SK-N-SH treated with all-trans-retinoic acid at 6 μM for 48 hours (cell line): ENCODE results near the gene CFAP90.

Experiments
- ARNTL ChIP-seq: fragments of 450-650 bp; formaldehyde crosslinking; IDR thresholded peaks from 2 replicates; pipeline ENCODE4 v1.5.0; 2020; ENCODE audit warnings: low read depth, mild to moderate bottlenecking, moderate library complexity, borderline replicate concordance
- ESRRG ChIP-seq: fragments of 250-450 bp; sonication (Bioruptor Pico); IDR thresholded peaks from 2 replicates; pipeline ENCODE4 v1.6.1; 2021; ENCODE audit warnings: mild to moderate bottlenecking
- GLIS3 ChIP-seq: fragments of 250-450 bp; sonication (Bioruptor Pico); IDR thresholded peaks from 2 replicates; pipeline ENCODE4 v1.5.0; 2020; ENCODE audit warnings: mild to moderate bottlenecking, moderate library complexity
- PPARA ChIP-seq: fragments of 250-450 bp; sonication (Bioruptor Pico); IDR thresholded peaks from 2 replicates; pipeline ENCODE4 v1.5.0; 2020; ENCODE audit warnings: mild to moderate bottlenecking, borderline replicate concordance
- ZC3H10 ChIP-seq: fragments of 250-450 bp; sonication (Bioruptor Pico); IDR thresholded peaks from 2 replicates; pipeline ENCODE4 v1.5.1; 2021; ENCODE audit warnings: mild to moderate bottlenecking, moderate library complexity
- ZFP3 ChIP-seq: fragments of 250-450 bp; sonication (Bioruptor Pico); IDR thresholded peaks from 2 replicates; pipeline ENCODE4 v1.5.0; 2020; ENCODE audit warnings: mild to moderate bottlenecking, moderate library complexity
- ZNF565 ChIP-seq: fragments of 450-650 bp; formaldehyde crosslinking; conservative IDR thresholded peaks from 2 replicates; pipeline ENCODE4 v1.5.0; 2020; ENCODE audit warnings: low read depth, mild to moderate bottlenecking, moderate library complexity
- TF ChIP-seq, protein P1 (sequence below): fragments of 250-450 bp; sonication (Bioruptor Pico); IDR thresholded peaks from 2 replicates; pipeline ENCODE4 v1.5.0; 2020; ENCODE audit warnings: mild to moderate bottlenecking, moderate library complexity
- TF ChIP-seq, protein P2 (sequence below): fragments of 250-450 bp; sonication (Bioruptor Pico); IDR thresholded peaks from 2 replicates; pipeline ENCODE4 v1.8.0; 2020; ENCODE audit warnings: mild to moderate bottlenecking, moderate library complexity, borderline replicate concordance
- TF ChIP-seq, protein P3 (sequence below): fragments of 250-450 bp; sonication (Bioruptor Pico); IDR thresholded peaks from 2 replicates; pipeline ENCODE4 v1.5.1; 2020; ENCODE audit warnings: low read depth, mild to moderate bottlenecking, moderate library complexity
- TF ChIP-seq, protein P4 (sequence below): fragments of 250-450 bp; sonication (Bioruptor Pico); IDR thresholded peaks from 2 replicates; pipeline ENCODE4 v1.8.0; 2021; ENCODE audit warnings: low read depth, mild to moderate bottlenecking, moderate library complexity, borderline replicate concordance

DNA sequence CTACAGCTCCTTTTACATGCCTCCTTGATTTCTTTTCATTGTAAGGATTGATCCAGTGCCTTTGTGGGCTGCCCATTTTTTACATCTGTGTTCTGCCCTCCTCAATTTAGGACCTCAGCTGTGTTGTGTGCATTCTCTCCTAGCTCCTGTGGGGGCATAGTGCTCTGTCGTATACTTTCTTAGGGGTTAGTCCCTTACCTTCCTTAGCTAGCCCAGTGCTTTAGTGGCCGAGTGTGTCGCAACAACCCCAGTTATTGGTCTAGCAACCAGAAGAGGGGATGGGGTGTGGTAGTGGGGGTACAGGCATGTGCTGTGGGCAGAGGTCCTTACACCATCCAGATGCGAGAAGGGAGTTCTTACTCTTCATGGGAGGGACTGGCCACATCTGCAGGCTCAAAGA lies 30.2 kb upstream of the CFAP90 start:
- TF ChIP-seq, protein P1, sequence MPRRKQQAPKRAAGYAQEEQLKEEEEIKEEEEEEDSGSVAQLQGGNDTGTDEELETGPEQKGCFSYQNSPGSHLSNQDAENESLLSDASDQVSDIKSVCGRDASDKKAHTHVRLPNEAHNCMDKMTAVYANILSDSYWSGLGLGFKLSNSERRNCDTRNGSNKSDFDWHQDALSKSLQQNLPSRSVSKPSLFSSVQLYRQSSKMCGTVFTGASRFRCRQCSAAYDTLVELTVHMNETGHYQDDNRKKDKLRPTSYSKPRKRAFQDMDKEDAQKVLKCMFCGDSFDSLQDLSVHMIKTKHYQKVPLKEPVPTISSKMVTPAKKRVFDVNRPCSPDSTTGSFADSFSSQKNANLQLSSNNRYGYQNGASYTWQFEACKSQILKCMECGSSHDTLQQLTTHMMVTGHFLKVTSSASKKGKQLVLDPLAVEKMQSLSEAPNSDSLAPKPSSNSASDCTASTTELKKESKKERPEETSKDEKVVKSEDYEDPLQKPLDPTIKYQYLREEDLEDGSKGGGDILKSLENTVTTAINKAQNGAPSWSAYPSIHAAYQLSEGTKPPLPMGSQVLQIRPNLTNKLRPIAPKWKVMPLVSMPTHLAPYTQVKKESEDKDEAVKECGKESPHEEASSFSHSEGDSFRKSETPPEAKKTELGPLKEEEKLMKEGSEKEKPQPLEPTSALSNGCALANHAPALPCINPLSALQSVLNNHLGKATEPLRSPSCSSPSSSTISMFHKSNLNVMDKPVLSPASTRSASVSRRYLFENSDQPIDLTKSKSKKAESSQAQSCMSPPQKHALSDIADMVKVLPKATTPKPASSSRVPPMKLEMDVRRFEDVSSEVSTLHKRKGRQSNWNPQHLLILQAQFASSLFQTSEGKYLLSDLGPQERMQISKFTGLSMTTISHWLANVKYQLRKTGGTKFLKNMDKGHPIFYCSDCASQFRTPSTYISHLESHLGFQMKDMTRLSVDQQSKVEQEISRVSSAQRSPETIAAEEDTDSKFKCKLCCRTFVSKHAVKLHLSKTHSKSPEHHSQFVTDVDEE (CRISPR knock-in tag) = no peak
- TF ChIP-seq ZNF565 (CRISPR knock-in tag) = no peak
- TF ChIP-seq, protein P2, sequence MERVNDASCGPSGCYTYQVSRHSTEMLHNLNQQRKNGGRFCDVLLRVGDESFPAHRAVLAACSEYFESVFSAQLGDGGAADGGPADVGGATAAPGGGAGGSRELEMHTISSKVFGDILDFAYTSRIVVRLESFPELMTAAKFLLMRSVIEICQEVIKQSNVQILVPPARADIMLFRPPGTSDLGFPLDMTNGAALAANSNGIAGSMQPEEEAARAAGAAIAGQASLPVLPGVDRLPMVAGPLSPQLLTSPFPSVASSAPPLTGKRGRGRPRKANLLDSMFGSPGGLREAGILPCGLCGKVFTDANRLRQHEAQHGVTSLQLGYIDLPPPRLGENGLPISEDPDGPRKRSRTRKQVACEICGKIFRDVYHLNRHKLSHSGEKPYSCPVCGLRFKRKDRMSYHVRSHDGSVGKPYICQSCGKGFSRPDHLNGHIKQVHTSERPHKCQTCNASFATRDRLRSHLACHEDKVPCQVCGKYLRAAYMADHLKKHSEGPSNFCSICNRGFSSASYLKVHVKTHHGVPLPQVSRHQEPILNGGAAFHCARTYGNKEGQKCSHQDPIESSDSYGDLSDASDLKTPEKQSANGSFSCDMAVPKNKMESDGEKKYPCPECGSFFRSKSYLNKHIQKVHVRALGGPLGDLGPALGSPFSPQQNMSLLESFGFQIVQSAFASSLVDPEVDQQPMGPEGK (CRISPR knock-in tag) = no peak
- no peak for TF ChIP-seq ARNTL (CRISPR knock-in tag)
- TF ChIP-seq GLIS3 (CRISPR knock-in tag) = no peak
- TF ChIP-seq, protein P3, sequence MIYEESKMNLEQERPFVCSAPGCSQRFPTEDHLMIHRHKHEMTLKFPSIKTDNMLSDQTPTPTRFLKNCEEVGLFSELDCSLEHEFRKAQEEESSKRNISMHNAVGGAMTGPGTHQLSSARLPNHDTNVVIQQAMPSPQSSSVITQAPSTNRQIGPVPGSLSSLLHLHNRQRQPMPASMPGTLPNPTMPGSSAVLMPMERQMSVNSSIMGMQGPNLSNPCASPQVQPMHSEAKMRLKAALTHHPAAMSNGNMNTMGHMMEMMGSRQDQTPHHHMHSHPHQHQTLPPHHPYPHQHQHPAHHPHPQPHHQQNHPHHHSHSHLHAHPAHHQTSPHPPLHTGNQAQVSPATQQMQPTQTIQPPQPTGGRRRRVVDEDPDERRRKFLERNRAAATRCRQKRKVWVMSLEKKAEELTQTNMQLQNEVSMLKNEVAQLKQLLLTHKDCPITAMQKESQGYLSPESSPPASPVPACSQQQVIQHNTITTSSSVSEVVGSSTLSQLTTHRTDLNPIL (CRISPR knock-in tag) = no peak
- TF ChIP-seq, protein P4, sequence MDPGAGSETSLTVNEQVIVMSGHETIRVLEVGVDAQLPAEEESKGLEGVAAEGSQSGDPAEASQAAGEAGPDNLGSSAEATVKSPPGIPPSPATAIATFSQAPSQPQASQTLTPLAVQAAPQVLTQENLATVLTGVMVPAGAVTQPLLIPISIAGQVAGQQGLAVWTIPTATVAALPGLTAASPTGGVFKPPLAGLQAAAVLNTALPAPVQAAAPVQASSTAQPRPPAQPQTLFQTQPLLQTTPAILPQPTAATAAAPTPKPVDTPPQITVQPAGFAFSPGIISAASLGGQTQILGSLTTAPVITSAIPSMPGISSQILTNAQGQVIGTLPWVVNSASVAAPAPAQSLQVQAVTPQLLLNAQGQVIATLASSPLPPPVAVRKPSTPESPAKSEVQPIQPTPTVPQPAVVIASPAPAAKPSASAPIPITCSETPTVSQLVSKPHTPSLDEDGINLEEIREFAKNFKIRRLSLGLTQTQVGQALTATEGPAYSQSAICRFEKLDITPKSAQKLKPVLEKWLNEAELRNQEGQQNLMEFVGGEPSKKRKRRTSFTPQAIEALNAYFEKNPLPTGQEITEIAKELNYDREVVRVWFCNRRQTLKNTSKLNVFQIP = no peak
- no peak for TF ChIP-seq ZC3H10
- no peak for TF ChIP-seq ZFP3 (CRISPR knock-in tag)
- TF ChIP-seq ESRRG = no peak
- TF ChIP-seq PPARA (CRISPR knock-in tag) = no peak
